ENCODE measurements around the gene BCL7A. TPM values are rescaled to one million over a fixed set of nuclear protein-coding genes. Genes with fewer than 3 reads are reported as not detected.

The BCL7A gene
- total and polyA plus RNA-seq, 9 of the 15 experiments (the other 6 are each of a cell fraction or from before 2014, with no cell fraction given), result 0.25 to 21.9 (median 14.9) TPM

DNA sequence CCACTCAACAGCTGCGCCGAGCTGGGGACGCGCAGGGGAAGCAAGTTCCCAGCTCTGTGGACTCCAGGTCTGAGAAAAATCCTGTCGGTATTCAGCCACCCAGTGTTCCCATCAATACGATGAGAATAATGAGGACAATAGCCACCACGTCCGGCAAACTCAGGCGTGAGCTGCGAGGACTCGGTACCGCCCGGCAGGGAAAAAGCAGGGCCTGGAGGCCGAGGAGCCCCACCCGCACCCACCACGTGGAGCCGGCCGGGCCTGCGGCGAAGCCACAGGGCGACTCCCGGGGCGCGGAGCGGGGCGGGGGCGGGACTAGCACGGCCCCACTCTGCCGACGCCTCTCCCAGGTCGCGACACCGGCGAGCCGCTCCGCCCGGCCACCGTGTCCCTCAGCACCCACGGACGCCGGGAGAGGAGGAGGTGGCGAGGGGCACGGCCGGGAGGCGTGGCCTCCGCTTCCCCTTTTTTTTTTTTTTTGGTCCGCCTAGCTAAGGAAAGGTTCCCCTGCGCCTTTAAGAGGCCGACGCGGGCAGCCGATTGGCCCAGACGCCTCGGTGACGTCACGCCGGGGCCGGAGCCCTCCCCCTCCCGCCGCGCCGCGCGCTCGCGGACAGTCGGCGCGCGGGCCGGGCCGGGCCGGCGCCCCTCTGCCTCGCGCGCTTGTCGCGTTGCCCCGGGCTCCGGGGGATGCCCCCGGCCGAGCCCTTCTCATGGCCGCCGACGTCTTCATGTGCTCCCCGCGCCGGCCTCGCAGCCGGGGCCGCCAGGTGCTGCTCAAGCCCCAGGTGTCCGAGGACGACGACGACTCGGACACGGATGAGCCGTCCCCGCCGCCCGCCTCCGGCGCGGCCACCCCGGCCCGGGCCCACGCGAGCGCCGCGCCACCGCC is 56.7 kb downstream of the BCL7A start, which contains the start of gene MLXIP (continued):
- TF ChIP-seq, protein P1, sequence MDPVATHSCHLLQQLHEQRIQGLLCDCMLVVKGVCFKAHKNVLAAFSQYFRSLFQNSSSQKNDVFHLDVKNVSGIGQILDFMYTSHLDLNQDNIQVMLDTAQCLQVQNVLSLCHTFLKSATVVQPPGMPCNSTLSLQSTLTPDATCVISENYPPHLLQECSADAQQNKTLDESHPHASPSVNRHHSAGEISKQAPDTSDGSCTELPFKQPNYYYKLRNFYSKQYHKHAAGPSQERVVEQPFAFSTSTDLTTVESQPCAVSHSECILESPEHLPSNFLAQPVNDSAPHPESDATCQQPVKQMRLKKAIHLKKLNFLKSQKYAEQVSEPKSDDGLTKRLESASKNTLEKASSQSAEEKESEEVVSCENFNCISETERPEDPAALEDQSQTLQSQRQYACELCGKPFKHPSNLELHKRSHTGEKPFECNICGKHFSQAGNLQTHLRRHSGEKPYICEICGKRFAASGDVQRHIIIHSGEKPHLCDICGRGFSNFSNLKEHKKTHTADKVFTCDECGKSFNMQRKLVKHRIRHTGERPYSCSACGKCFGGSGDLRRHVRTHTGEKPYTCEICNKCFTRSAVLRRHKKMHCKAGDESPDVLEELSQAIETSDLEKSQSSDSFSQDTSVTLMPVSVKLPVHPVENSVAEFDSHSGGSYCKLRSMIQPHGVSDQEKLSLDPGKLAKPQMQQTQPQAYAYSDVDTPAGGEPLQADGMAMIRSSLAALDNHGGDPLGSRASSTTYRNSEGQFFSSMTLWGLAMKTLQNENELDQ (CRISPR knock-in tag; IDR thresholded peaks at IDR 0.05; ENCODE audit: borderline replicate concordance), result no peak; the same call in 1 of the 2 replicates
- TF ChIP-seq, protein P2, sequence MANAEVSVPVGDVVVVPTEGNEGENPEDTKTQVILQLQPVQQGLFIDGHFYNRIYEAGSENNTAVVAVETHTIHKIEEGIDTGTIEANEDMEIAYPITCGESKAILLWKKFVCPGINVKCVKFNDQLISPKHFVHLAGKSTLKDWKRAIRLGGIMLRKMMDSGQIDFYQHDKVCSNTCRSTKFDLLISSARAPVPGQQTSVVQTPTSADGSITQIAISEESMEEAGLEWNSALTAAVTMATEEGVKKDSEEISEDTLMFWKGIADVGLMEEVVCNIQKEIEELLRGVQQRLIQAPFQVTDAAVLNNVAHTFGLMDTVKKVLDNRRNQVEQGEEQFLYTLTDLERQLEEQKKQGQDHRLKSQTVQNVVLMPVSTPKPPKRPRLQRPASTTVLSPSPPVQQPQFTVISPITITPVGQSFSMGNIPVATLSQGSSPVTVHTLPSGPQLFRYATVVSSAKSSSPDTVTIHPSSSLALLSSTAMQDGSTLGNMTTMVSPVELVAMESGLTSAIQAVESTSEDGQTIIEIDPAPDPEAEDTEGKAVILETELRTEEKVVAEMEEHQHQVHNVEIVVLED (CRISPR knock-in tag; IDR thresholded peaks at IDR 0.05), result 0 out of 2 replicates have a peak, but pooled peaks have one; percentile 35
- TF ChIP-seq NCOA6 (IDR thresholded peaks at IDR 0.05) (no peak), NRF1 (conservative IDR thresholded peaks at IDR 0.05 in 1 of 2, IDR thresholded peaks at IDR 0.05 in 1 of 2) (peak; percentile 64 to 75), ZNF699 (CRISPR knock-in tag; IDR thresholded peaks at IDR 0.05; ENCODE audit: insufficient replicate concordance) (no peak), SRSF7 (optimal IDR thresholded peaks at IDR 0.05; ENCODE audit: low read depth, low read length) (no peak), TCF7 (IDR thresholded peaks at IDR 0.05; ENCODE audit: borderline replicate concordance) (no peak), ZNF644 (tag; IDR thresholded peaks at IDR 0.05; ENCODE audit: low read depth) (no peak), ILF3 (IDR thresholded peaks at IDR 0.05; ENCODE audit: borderline replicate concordance) (0 out of 2 replicates have a peak, but pooled peaks have one; percentile 70), HDGF (IDR thresholded peaks at IDR 0.05) (no peak), ZNF134 (CRISPR knock-in tag; conservative IDR thresholded peaks at IDR 0.05) (no peak), ZBTB17 (CRISPR knock-in tag; IDR thresholded peaks at IDR 0.05) (peak; percentile 59; the same call in 1 of the 2 replicates), GABPB1 (CRISPR knock-in tag; IDR thresholded peaks at IDR 0.05) (peak; percentile 64), YY1 (IDR thresholded peaks at IDR 0.05; ENCODE audit: borderline replicate concordance in 1 of 3, control insufficient read depth in 1 of 3, extremely low read depth in 1 of 3, insufficient read depth in 3 of 3, insufficient read length in 1 of 3, insufficient replicate concordance in 2 of 3, low read depth in 1 of 3, low read length in 2 of 3) (peak; percentile 12 to 72 (median 33)), CHD4 (IDR thresholded peaks at IDR 0.05; ENCODE audit: insufficient read depth, insufficient replicate concordance, low read depth, low read length, poor library complexity, severe bottlenecking) (no peak), RAD21 (CRISPR knock-in tag; conservative IDR thresholded peaks at IDR 0.05 in 1 of 2, IDR thresholded peaks at IDR 0.05 in 1 of 2) (peak in 1 of 2 experiments; percentile 6; a peak in 1 of 4 replicates)
- TF ChIP-seq, protein P3, sequence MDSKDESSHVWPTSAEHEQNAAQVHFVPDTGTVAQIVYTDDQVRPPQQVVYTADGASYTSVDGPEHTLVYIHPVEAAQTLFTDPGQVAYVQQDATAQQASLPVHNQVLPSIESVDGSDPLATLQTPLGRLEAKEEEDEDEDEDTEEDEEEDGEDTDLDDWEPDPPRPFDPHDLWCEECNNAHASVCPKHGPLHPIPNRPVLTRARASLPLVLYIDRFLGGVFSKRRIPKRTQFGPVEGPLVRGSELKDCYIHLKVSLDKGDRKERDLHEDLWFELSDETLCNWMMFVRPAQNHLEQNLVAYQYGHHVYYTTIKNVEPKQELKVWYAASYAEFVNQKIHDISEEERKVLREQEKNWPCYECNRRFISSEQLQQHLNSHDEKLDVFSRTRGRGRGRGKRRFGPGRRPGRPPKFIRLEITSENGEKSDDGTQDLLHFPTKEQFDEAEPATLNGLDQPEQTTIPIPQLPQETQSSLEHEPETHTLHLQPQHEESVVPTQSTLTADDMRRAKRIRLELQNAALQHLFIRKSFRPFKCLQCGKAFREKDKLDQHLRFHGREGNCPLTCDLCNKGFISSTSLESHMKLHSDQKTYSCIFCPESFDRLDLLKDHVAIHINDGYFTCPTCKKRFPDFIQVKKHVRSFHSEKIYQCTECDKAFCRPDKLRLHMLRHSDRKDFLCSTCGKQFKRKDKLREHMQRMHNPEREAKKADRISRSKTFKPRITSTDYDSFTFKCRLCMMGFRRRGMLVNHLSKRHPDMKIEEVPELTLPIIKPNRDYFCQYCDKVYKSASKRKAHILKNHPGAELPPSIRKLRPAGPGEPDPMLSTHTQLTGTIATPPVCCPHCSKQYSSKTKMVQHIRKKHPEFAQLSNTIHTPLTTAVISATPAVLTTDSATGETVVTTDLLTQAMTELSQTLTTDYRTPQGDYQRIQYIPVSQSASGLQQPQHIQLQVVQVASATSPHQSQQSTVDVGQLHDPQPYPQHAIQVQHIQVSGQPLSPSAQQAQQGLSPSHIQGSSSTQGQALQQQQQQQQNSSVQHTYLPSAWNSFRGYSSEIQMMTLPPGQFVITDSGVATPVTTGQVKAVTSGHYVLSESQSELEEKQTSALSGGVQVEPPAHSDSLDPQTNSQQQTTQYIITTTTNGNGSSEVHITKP (IDR thresholded peaks at IDR 0.05; ENCODE audit: partially characterized antibody), result peak; percentile 44
